ENCODE results near the gene CACNA2D1. TPM values are rescaled to one million over a fixed set of nuclear protein-coding genes. Genes with fewer than 3 reads are reported as not detected.

The CACNA2D1 gene
- total RNA-seq, 1 experiment from 2014 or later: 9.8 TPM

GRCh38 chr7:82325416-82325815 is 118.2 kb downstream of the CACNA2D1 start:
- no peaks in the 10 kb centered on the region for H3K9me3 ChIP-seq (ENCODE audit: control insufficient read depth, insufficient read depth, low read depth, low read length)
- H3K27ac ChIP-seq (ENCODE audit: low read length): no peak overlapping the region
- no peak overlapping the region for H3K4me3 ChIP-seq (ENCODE audit: low read depth in 2 of 2, low read length in 2 of 2)
- CTCF ChIA-PET: no interaction called here
- no TSS peak for BruUV-seq (replicated peaks)
- in situ Hi-C loops (cut with HindIII; ENCODE audit: low pct_unique_long_range_greater_than_20kb, low sequenced_read_pairs) (no loop called here), intact Hi-C loops (cut with micrococcal nuclease; ENCODE audit: unreplicated experiment) (no loop called here)
- DNase-seq (ENCODE audit: low read depth, low spot score): no peak
- no peaks in the 10 kb centered on the region for H3K36me3 ChIP-seq (ENCODE audit: control insufficient read depth, insufficient read depth, low read length)
- TF ChIP-seq SIN3A (IDR thresholded peaks at IDR 0.05; ENCODE audit: borderline replicate concordance, insufficient read depth, low read depth, low read length) (no peak), REST (IDR thresholded peaks at IDR 0.05; ENCODE audit: insufficient read depth in 1 of 2, low read depth in 2 of 2, low read length in 1 of 2) (no peak), TCF7L2 (IDR thresholded peaks at IDR 0.05; ENCODE audit: low read depth, low read length) (no peak), POLR2AphosphoS5 (IDR thresholded peaks at IDR 0.05; ENCODE audit: low read depth, low read length) (no peak), CTCF (IDR thresholded peaks at IDR 0.05) (no peak)
- H3K4me1 ChIP-seq (ENCODE audit: control insufficient read depth, insufficient read depth, low read length): no peaks in the 10 kb centered on the region
- POLR2A ChIA-PET: no interaction called here
- no peak for ATAC-seq
- no peaks in the 10 kb centered on the region for H3K27me3 ChIP-seq (ENCODE audit: control insufficient read depth, insufficient read depth, low read length)

- intact Hi-C loops (cut with micrococcal nuclease; ENCODE audit: unreplicated experiment): no loop called here
- no peak for TF ChIP-seq TCF7L2 (IDR thresholded peaks at IDR 0.05; ENCODE audit: low read depth, low read length)
- no peak for TF ChIP-seq POLR2AphosphoS5 (IDR thresholded peaks at IDR 0.05; ENCODE audit: low read depth, low read length)
- TF ChIP-seq CTCF (IDR thresholded peaks at IDR 0.05): no peak
- no peak for TF ChIP-seq REST (IDR thresholded peaks at IDR 0.05; ENCODE audit: insufficient read depth in 1 of 2, low read depth in 2 of 2, low read length in 1 of 2)
- no peak for TF ChIP-seq SIN3A (IDR thresholded peaks at IDR 0.05; ENCODE audit: borderline replicate concordance, insufficient read depth, low read depth, low read length)
- Histone ChIP-seq H3K9me3 (ENCODE audit: control insufficient read depth, insufficient read depth, low read depth, low read length) (no peaks in the 10 kb centered on the region), H3K27me3 (ENCODE audit: control insufficient read depth, insufficient read depth, low read length) (no peaks in the 10 kb centered on the region), H3K36me3 (ENCODE audit: control insufficient read depth, insufficient read depth, low read length) (no peaks in the 10 kb centered on the region), H3K27ac (ENCODE audit: low read length) (no peak overlapping the region), H3K4me1 (ENCODE audit: control insufficient read depth, insufficient read depth, low read length) (no peaks in the 10 kb centered on the region), H3K4me3 (ENCODE audit: low read depth in 2 of 2, low read length in 2 of 2) (no peak overlapping the region)
- ChIA-PET POLR2A (no interaction called here), CTCF (no interaction called here)
- DNase-seq (ENCODE audit: low read depth, low spot score) (no peak), ATAC-seq (no peak)
- BruUV-seq (replicated peaks): no TSS peak
- in situ Hi-C loops (cut with HindIII; ENCODE audit: low pct_unique_long_range_greater_than_20kb, low sequenced_read_pairs): no loop called here
These were observed 119.8 kb downstream of the CACNA2D1 start for GRCh38 chr7:82323806-82324205.
